LNCaP clone FGC (cell line): ENCODE measurements around the gene AHDC1.
A peak's percentile ranks its signal among the peaks of the same experiment; 100 is the strongest.
"Not testable (repeated sequence)": the region's sequence is repeated elsewhere in the genome, so short reads cannot be mapped to it uniquely, and the experiment has no call there.

ENCODE experiments used
- DNase-seq: peaks from one replicate; pipeline ENCODE4 v3.0.0-alpha.2; 2011; ENCODE audit warnings: low read depth
- H3K4me3 ChIP-seq: 2 replicates; pipeline ENCODE4 v1.5.1; 2011; ENCODE audit warnings: mild to moderate bottlenecking, low read depth, low read length, control low read depth
- TF ChIP-seq, protein P1 (sequence below): IDR thresholded peaks from 2 replicates; pipeline ENCODE4 v1.5.1; 2012; ENCODE audit warnings: mild to moderate bottlenecking; ENCODE audit not compliant: control insufficient read depth, insufficient read depth; ENCODE audit errors: extremely low read depth

The AHDC1 gene

DNA sequence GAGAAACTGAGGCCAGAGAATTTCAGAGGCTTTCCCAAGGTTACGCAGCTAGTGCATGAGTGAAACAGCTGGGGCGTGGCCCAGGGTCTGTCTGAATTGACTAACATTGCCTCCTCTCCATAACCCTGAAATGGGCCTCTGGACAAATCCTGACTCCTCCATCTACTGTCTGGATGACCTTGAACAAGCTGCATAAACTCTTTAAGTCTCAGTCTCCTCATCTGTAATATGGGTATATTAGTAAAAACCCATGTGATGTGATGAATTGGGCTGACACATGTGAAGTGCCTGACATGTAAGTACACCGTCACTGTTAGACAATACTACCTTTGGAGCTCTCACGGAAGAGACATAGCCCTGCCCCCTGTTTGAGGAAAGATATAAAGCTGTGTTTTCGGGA lies 43.4 kb upstream of the AHDC1 start:
- TF ChIP-seq, protein P1, sequence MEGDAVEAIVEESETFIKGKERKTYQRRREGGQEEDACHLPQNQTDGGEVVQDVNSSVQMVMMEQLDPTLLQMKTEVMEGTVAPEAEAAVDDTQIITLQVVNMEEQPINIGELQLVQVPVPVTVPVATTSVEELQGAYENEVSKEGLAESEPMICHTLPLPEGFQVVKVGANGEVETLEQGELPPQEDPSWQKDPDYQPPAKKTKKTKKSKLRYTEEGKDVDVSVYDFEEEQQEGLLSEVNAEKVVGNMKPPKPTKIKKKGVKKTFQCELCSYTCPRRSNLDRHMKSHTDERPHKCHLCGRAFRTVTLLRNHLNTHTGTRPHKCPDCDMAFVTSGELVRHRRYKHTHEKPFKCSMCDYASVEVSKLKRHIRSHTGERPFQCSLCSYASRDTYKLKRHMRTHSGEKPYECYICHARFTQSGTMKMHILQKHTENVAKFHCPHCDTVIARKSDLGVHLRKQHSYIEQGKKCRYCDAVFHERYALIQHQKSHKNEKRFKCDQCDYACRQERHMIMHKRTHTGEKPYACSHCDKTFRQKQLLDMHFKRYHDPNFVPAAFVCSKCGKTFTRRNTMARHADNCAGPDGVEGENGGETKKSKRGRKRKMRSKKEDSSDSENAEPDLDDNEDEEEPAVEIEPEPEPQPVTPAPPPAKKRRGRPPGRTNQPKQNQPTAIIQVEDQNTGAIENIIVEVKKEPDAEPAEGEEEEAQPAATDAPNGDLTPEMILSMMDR, result no peak
- no peak overlapping the region for H3K4me3 ChIP-seq
- no peak for DNase-seq

DNA sequence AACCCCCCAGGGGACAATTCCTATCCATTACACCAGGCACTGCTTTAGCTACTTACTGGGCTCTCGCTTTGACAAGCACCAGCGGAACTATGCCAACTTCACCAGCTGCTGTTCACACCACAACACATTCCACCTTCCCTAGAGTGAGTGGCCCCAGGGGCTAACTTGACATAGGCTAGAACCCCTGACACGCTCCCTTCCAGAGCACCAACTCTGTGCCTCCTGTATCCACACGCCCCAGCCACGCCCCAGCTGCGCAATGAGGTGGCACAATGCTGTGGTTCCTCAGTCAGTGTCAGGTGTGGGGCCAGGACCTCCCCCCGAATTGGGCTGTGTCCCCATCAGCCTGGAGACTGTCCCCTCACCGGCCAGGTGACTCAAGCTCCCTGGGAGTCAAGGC lies 42.7 kb upstream of the AHDC1 start:
- TF ChIP-seq, protein P1, result no peak
- H3K4me3 ChIP-seq, result no peak overlapping the region
- DNase-seq, result no peak

DNA sequence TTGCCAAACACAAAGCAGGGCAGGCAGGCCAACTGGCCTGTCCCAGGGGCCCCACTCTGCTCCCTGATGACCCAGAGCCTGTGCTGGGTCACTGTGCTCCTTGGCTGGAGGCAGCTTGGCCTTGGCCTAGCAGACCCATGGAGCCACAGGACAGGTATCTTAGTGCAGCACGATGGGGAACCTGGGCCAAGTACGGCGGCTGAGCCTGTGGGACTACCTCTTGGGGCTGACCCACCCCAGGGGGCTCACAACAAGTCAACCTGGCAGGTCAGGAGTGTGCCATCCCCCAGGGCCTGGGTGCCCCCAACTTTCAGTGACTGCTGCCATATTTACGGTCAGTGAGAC lies 41.1 kb upstream of the AHDC1 start:
- TF ChIP-seq, protein P1, result no peak
- no peak overlapping the region for H3K4me3 ChIP-seq
- DNase-seq, result no peak

DNA sequence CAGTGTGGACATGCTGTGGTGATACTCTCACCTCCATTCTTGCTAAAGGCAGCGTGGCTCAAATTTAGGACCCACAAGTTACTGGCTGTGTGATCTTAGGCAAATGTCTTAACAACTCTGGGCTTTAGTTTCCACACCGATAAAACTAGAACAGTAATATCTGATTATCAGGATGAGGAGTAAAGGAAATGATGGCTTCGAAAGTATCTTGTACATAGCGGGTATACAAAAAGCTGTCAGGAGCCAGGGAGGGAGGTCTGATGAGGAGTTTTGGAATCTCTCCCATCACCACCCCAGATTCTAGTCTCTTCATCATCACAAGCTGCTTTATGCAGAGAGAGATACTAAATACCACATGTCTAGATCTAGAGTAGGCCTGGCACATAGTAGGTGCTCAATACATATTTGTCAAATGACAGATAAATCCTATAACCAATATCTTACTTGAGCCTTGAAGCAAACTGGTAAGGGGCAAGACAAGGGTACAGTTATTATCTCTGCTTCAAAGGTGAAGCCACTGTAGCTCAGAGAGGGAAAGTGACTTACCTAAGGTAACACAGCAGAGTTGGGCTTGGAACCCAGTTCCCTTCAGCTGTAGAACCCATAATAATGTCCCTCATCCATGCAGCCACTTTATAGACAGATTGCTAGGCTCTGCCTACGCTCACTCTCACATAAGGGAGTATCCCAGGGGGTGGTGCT lies 40.6 kb upstream of the AHDC1 start:
- no peak for DNase-seq
- TF ChIP-seq, protein P1, result no peak
- H3K4me3 ChIP-seq, result no peak overlapping the region

DNA sequence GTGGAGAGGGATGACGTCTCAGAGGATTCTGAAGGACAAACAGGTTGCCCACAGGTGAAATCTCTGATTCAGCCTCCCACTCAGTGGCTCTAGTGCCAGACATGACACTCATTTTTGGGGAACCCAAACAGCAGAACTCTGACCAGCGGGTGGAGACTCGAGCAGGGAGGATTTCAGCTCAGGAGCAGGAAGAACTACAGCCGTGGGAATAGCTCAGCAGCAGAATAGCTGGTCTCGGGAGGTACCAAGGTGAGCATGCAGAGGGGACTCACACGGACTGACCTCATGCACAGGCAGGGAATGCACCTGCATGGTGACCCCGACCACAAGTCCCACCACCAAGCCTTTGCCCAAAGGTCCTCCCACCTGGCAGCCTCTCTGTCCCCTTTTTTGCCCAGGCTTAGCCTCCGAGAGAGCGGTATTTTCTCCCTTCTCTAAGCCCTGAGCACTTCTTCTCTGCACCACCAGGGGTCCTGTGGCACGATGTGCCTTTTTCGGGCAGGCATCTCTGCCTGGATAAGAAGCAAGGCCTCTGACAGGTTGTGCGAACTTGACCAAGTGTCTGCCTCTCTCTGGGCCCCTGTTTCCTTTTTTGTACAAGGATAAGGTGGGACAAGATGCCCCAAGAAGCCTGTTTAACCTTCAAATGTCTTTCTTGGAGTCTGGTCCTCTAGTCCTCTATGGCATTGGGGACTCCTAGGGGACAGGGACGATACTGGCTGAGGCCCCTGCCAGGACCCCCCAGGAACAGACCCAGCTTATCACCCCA lies 39.8 kb upstream of the AHDC1 start:
- DNase-seq, result no peak
- H3K4me3 ChIP-seq, result no peak overlapping the region
- TF ChIP-seq, protein P1, result peak; percentile 52

DNA sequence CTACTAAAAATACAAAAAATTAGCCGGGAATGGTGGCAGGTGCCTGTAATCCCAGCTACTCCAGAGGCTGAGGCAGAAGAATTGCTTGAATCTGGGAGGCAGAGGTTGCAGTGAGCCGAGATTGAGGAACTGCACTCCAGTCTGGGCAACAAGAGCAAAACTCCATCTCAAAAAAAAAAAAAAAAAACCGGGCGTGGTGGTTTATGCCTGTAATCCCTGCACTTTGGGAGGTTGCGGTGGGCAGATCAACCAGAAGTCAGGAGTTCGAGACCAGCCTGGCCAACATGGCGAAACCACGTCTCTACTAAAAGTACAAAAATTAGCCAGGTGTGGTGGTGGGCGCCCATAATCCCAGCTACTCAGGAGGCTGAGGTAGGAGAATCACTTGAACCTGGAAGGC lies 36.6 kb upstream of the AHDC1 start:
- not testable (repeated sequence) for H3K4me3 ChIP-seq, DNase-seq

DNA sequence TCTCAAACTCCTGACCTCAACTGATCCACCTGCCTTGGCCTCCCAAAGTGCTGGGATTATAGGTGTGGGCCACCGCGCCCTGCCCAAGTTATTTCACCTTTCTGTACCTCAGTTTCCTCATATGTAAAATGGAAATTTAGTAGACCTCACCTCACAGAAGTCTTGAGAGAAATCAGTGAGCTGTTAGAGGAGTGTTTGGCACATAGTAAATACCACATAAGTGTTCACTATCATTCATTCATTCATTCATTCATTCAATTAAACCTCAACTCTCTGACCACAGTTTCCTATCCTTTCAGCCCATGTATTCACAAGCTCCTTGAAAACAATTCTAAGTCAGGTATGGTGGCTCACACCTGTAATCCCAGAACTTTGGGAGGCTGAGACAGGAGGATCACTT lies 34.9 kb upstream of the AHDC1 start:
- DNase-seq, result no peak
- TF ChIP-seq, protein P1, result no peak
- H3K4me3 ChIP-seq, result no peak overlapping the region
